ENCODE results near the gene SULT1B1.

The SULT1B1 gene

DNA sequence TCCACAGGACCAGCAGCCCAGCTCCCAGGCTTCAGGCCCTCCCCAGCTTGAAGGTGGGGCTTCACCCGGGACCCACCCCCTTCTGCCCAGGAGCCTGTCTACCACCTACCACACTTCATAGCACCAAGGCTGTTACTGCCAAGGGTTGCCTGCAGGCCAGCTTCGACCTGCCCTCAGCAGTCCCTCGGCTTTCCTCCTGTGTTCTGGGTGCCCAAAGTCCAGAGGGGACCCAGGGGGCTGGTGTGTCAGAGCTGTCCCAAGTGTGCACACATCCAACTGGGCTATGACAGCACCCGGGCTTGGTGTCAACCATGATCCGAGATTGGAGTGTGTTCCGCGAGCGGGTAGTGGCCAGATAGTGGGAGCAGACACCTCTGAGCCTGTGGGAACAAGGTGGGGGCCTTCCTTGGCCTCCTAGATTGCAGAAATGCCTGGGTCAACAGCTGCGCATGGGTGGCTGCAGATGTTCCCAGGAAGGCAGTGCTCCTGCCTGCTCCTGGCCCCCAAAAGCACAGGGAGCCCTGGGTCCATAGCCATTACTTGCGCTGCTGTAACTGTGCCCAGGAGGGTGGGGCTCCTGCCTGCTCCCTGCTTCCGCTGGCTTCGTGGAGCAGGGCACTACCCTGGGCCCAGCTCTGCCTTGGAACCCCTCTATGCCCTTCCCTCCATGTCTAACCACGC lies 16.8 kb downstream of the SULT1B1 start:
- Histone ChIP-seq H3K9me3 (ENCODE audit: insufficient read depth, low read length) (no peaks in the 10 kb centered on the region), H3K27ac (ENCODE audit: low read depth, low read length) (no peak overlapping the region), H4K20me1 (ENCODE audit: low read depth, low read length) (no peaks in the 10 kb centered on the region), H3K79me2 (ENCODE audit: insufficient read depth, low read length) (no peaks in the 10 kb centered on the region), H3K4me2 (ENCODE audit: low read depth, low read length, poor library complexity, severe bottlenecking) (no peak overlapping the region), H3K36me3 (ENCODE audit: low read length) (no peaks in the 10 kb centered on the region), H3K9me2 (replicated peaks; ENCODE audit: insufficient read depth, low read length) (no peaks in the 10 kb centered on the region), H3K27me3 (ENCODE audit: low read length) (no peaks in the 10 kb centered on the region), H3F3A (ENCODE audit: insufficient read depth) (no peaks in the 10 kb centered on the region), H3K9ac (ENCODE audit: low read length) (no peak overlapping the region), H3K4me3 (ENCODE audit: insufficient read depth, low read length, poor library complexity, severe bottlenecking) (no peak overlapping the region), H2AFZ (ENCODE audit: low read depth, low read length, severe bottlenecking) (no peak overlapping the region)
- TF ChIP-seq, protein P1, sequence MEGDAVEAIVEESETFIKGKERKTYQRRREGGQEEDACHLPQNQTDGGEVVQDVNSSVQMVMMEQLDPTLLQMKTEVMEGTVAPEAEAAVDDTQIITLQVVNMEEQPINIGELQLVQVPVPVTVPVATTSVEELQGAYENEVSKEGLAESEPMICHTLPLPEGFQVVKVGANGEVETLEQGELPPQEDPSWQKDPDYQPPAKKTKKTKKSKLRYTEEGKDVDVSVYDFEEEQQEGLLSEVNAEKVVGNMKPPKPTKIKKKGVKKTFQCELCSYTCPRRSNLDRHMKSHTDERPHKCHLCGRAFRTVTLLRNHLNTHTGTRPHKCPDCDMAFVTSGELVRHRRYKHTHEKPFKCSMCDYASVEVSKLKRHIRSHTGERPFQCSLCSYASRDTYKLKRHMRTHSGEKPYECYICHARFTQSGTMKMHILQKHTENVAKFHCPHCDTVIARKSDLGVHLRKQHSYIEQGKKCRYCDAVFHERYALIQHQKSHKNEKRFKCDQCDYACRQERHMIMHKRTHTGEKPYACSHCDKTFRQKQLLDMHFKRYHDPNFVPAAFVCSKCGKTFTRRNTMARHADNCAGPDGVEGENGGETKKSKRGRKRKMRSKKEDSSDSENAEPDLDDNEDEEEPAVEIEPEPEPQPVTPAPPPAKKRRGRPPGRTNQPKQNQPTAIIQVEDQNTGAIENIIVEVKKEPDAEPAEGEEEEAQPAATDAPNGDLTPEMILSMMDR (IDR thresholded peaks at IDR 0.05; ENCODE audit: insufficient read depth, low read length, poor library complexity, severe bottlenecking) = no peak
- TF ChIP-seq EZH2phosphoT487 (conservative IDR thresholded peaks at IDR 0.05; ENCODE audit: low read length) = no peak

DNA sequence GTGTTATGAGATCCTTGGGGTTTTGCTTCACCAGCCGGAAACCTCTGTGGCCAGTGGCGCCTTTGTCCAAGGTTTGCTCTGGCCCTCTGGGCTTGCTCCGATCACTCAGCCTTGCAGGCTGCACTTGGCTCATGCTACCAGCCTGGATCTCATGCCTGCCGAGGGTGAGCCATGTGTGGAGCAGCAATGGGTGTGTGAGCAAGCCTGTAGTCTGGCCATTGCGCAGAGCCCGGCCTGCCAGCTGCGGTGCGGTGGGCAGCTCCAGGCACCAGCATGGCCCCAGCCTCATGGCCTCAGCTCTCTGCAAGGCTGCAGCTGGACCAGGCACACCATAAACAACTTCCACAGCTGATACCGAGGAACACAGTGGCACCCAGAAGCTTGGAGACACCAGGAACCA lies 17.8 kb downstream of the SULT1B1 start:
- Histone ChIP-seq H3K27me3 (ENCODE audit: low read length) (no peaks in the 10 kb centered on the region), H3K9me3 (ENCODE audit: insufficient read depth, low read length) (no peaks in the 10 kb centered on the region), H3K36me3 (ENCODE audit: low read length) (no peaks in the 10 kb centered on the region), H4K20me1 (ENCODE audit: low read depth, low read length) (no peaks in the 10 kb centered on the region), H3K9me2 (replicated peaks; ENCODE audit: insufficient read depth, low read length) (no peaks in the 10 kb centered on the region), H3K4me2 (ENCODE audit: low read depth, low read length, poor library complexity, severe bottlenecking) (no peak overlapping the region), H3F3A (ENCODE audit: insufficient read depth) (no peaks in the 10 kb centered on the region), H3K79me2 (ENCODE audit: insufficient read depth, low read length) (no peaks in the 10 kb centered on the region), H3K4me3 (ENCODE audit: insufficient read depth, low read length, poor library complexity, severe bottlenecking) (no peak overlapping the region), H2AFZ (ENCODE audit: low read depth, low read length, severe bottlenecking) (no peak overlapping the region), H3K27ac (ENCODE audit: low read depth, low read length) (no peak overlapping the region), H3K9ac (ENCODE audit: low read length) (no peak overlapping the region)
- TF ChIP-seq, protein P1 (IDR thresholded peaks at IDR 0.05; ENCODE audit: insufficient read depth, low read length, poor library complexity, severe bottlenecking) = no peak
- TF ChIP-seq EZH2phosphoT487 (conservative IDR thresholded peaks at IDR 0.05; ENCODE audit: low read length) = no peak

DNA sequence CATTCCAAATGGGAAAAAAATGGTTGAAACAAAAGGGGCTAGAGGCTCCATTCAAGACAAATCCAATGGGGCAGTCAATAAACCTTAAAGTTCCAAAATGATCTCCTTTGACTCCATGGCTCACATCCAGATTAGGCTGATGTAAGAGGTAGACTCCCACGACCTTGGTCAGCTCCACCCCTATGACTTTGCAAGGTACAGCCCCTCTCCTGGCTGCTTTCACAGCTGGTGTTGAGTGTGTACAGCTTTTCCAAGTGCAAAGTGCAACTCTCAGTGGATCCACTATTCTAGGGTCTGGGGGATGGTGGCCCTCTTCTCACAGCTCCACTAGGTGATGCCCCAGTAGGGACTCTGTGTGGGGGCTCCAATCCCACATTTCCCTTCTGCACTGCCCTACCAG lies 21.5 kb downstream of the SULT1B1 start:
- Histone ChIP-seq H3K27ac (ENCODE audit: low read depth, low read length) (no peak overlapping the region), H3K9me2 (replicated peaks; ENCODE audit: insufficient read depth, low read length) (no peaks in the 10 kb centered on the region), H3K27me3 (ENCODE audit: low read length) (no peaks in the 10 kb centered on the region), H4K20me1 (ENCODE audit: low read depth, low read length) (no peaks in the 10 kb centered on the region), H3K79me2 (ENCODE audit: insufficient read depth, low read length) (no peaks in the 10 kb centered on the region), H3K9ac (ENCODE audit: low read length) (no peak overlapping the region), H3K9me3 (ENCODE audit: insufficient read depth, low read length) (no peaks in the 10 kb centered on the region), H3F3A (ENCODE audit: insufficient read depth) (no peaks in the 10 kb centered on the region), H3K4me3 (ENCODE audit: insufficient read depth, low read length, poor library complexity, severe bottlenecking) (no peak overlapping the region), H3K4me2 (ENCODE audit: low read depth, low read length, poor library complexity, severe bottlenecking) (no peak overlapping the region), H2AFZ (ENCODE audit: low read depth, low read length, severe bottlenecking) (no peak overlapping the region), H3K36me3 (ENCODE audit: low read length) (no peaks in the 10 kb centered on the region)
- TF ChIP-seq, protein P1 (IDR thresholded peaks at IDR 0.05; ENCODE audit: insufficient read depth, low read length, poor library complexity, severe bottlenecking) = no peak
- no peak for TF ChIP-seq EZH2phosphoT487 (conservative IDR thresholded peaks at IDR 0.05; ENCODE audit: low read length)

All from SU-DHL-6 (cell line).